Endodermal cell (in vitro differentiated cells): Measurements from ENCODE around the gene SPTAN1. TPM values are rescaled to one million over a fixed set of nuclear protein-coding genes. Genes with fewer than 3 reads are reported as not detected.

Experiments
- DNase-seq: peaks from one replicate; pipeline ENCODE4 v3.0.0-alpha.2; 2017
- H3K27ac ChIP-seq: 2 replicates; pipeline ENCODE4 v1.5.1; 2013; ENCODE audit warnings: mild to moderate bottlenecking, low read depth, low read length, moderate library complexity
- H3K27me3 ChIP-seq: 2 replicates; pipeline ENCODE4 v1.6.1; 2013; ENCODE audit warnings: mild to moderate bottlenecking, low read length, moderate library complexity; ENCODE audit not compliant: insufficient read depth, control insufficient read depth, poor library complexity, severe bottlenecking
- H3K36me3 ChIP-seq: 2 replicates; pipeline ENCODE4 v1.7.0; 2013; ENCODE audit warnings: mild to moderate bottlenecking, low read length, moderate library complexity; ENCODE audit not compliant: control insufficient read depth, insufficient read depth
- H3K4me1 ChIP-seq: one replicate; pipeline ENCODE4 v1.7.0; 2013; ENCODE audit warnings: low read length; ENCODE audit not compliant: control insufficient read depth, insufficient read depth
- H3K4me3 ChIP-seq: 2 replicates; pipeline ENCODE4 v1.5.1; 2013; ENCODE audit warnings: mild to moderate bottlenecking, low read length, moderate library complexity
- H3K9ac ChIP-seq: 2 replicates; pipeline ENCODE4 v1.6.1; 2013; ENCODE audit warnings: mild to moderate bottlenecking, low read length, moderate library complexity; ENCODE audit not compliant: poor library complexity, severe bottlenecking; ENCODE audit errors: extremely low read depth
- H3K9me3 ChIP-seq: 2 replicates; pipeline ENCODE4 v1.6.1; 2013; ENCODE audit warnings: mild to moderate bottlenecking, low read length, moderate library complexity; ENCODE audit not compliant: control insufficient read depth
- H3K27ac Mint-ChIP-seq: 2 replicates; pipeline ENCODE4 v1.8.0; 2020; ENCODE audit warnings: mixed read lengths
- H3K27me3 Mint-ChIP-seq: 2 replicates; pipeline ENCODE4 v1.8.0; 2021; ENCODE audit warnings: mild to moderate bottlenecking, mixed read lengths; ENCODE audit not compliant: insufficient read depth
- H3K36me3 Mint-ChIP-seq: 2 replicates; pipeline ENCODE4 v1.8.0; 2020; ENCODE audit warnings: low read depth, mixed read lengths
- H3K4me1 Mint-ChIP-seq: 2 replicates; pipeline ENCODE4 v1.8.0; 2020; ENCODE audit warnings: mixed read lengths
- H3K4me3 Mint-ChIP-seq: 2 replicates; pipeline ENCODE4 v1.8.0; 2020; ENCODE audit warnings: mild to moderate bottlenecking, moderate library complexity, mixed read lengths
- H3K9me3 Mint-ChIP-seq: 2 replicates; pipeline ENCODE4 v1.8.0; 2020; ENCODE audit warnings: mild to moderate bottlenecking, mixed read lengths
- WGBS, 2 experiments: methylation state at CpG; one replicate each; pipeline versions ENCODE4 v1.1.5 to v1.1.7; 2013; ENCODE audit warnings: missing lambda C conversion rate in 2 of 2, mixed read lengths in 1 of 2; ENCODE audit not compliant: insufficient coverage in 1 of 2, insufficient read length in 1 of 2; 5-methylcytosine and 5-hydroxymethylcytosine counted together
- total RNA-seq, 2 donors: library from RNA; stranded (reverse); fragmentation: NEBNext Ultra II Directional in 1 of 2; extraction: Animal tissue kit (Norgen Biotek cat#: 25700) in 1 of 2; gene quantifications; 2 replicates in 1 of 2; 3 replicates in 1 of 2; pipeline ENCODE4 v1.2.1, GENCODE V29; 2021
- TF ChIP-seq, protein P1 (sequence below): fragments of 200-600 bp; sonication (generic); conservative IDR thresholded peaks from 2 replicates; pipeline ENCODE4 v1.5.0; 2021; ENCODE audit warnings: antibody characterized with exemption, mild to moderate bottlenecking

Gene SPTAN1
- total RNA-seq, 2 donors from 2014 or later = 309 to 319 TPM

DNA sequence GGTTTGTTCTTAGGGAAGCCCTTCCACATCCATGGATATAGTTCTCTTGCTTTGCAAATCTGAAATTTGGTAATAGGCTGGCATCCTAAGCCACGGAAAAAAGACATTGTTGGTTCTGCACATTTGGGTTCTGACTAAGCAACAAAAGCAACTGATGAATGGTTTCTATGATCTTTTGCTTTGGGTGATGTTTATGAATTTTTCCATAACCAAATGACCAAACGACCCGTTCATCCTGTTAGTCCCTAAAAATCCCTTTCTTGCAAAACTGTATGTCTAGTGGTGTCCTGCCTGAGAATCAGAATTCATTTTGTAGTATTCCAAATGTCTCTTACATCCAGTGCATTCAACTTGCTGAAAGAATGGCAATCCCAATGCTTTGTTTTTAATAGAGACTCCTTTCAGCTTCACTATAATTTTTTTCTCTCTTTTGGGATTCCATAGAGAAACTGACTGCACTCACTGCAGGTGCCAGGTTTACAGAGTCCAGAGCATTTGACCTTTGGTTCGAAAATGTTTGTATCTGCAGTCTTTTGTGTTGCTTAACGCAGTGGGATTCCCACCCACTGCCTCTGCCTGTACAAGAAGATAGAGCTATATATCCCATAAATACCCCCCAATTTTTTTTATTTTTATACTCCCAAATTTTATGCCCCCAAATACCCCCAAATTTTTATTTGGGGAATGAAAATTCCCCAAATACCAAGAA lies 4.7 kb downstream of the SPTAN1 start:
- H3K27ac Mint-ChIP-seq = no peak overlapping the region
- Histone ChIP-seq H3K9me3 (no peaks in the 10 kb centered on the region), H3K27me3 (no peaks in the 10 kb centered on the region), H3K4me3 (peak overlapping the region; percentile 96), H3K9ac (no peak overlapping the region), H3K4me1 (peaks cover 13% of the 10 kb centered on the region), H3K27ac (no peak overlapping the region), H3K36me3 (peaks cover 19% of the 10 kb centered on the region)
- H3K4me1 Mint-ChIP-seq = peaks cover 15% of the 10 kb centered on the region
- no peaks in the 10 kb centered on the region for H3K27me3 Mint-ChIP-seq
- no peak for DNase-seq
- no peaks in the 10 kb centered on the region for H3K9me3 Mint-ChIP-seq
- H3K36me3 Mint-ChIP-seq = peaks cover 7% of the 10 kb centered on the region
- WGBS, 2 experiments = 85 to 98% methylated on average over 2 to 5 of the region's 5 CpGs
- H3K4me3 Mint-ChIP-seq = no peak overlapping the region
- TF ChIP-seq, protein P1, sequence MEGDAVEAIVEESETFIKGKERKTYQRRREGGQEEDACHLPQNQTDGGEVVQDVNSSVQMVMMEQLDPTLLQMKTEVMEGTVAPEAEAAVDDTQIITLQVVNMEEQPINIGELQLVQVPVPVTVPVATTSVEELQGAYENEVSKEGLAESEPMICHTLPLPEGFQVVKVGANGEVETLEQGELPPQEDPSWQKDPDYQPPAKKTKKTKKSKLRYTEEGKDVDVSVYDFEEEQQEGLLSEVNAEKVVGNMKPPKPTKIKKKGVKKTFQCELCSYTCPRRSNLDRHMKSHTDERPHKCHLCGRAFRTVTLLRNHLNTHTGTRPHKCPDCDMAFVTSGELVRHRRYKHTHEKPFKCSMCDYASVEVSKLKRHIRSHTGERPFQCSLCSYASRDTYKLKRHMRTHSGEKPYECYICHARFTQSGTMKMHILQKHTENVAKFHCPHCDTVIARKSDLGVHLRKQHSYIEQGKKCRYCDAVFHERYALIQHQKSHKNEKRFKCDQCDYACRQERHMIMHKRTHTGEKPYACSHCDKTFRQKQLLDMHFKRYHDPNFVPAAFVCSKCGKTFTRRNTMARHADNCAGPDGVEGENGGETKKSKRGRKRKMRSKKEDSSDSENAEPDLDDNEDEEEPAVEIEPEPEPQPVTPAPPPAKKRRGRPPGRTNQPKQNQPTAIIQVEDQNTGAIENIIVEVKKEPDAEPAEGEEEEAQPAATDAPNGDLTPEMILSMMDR = no peak

DNA sequence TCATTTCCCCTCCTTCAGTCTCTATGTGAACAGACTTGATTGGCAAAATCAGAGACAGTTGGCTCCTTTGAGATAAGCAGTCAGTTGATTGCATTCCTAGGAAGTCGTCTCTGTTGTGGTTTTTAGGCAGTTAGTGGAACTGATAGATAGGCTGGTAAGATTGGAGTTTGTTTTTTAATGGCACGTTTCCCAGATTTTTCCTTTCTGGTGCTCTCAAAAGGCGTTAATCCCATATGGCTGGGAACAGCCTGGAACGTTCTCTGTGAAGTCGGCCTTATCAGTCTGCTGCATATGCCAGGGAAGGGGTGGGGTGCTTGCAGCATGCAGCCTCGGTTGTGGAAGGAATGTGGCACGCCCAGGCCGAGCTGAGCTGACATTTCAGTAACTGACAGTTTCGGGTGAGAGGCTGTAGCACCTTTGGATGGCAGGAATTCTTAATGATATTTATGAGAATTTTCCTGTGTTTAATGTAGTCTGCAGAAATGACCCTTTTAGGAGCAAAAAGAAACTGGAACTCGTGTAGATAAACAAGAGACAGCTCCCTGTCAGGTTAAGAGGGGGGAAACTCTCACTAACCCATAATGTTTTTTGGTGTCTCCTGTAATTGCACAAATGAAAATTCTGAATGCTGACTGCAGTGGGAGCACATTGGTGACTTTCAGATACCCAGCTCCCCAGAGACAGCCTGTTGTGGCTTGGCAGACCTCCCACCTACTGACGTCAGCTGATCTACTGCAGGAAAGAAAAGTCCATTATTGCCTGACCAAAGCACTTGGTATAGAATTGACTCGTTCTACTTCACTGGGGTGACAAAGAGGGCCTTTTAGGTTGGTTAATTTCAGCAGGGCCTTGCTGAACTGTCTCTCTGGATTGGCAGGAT lies 6.3 kb downstream of the SPTAN1 start:
- peak overlapping the region; percentile 33 for H3K27ac ChIP-seq
- Mint-ChIP-seq H3K9me3 (no peaks in the 10 kb centered on the region), H3K4me3 (peak overlapping the region; percentile 11), H3K27ac (peak overlapping the region; percentile 80), H3K36me3 (peaks cover 12% of the 10 kb centered on the region), H3K4me1 (peaks cover 15% of the 10 kb centered on the region), H3K27me3 (no peaks in the 10 kb centered on the region)
- no peaks in the 10 kb centered on the region for H3K27me3 ChIP-seq
- no peaks in the 10 kb centered on the region for H3K9me3 ChIP-seq
- peak overlapping the region; percentile 23 for H3K9ac ChIP-seq
- H3K36me3 ChIP-seq = peaks cover 27% of the 10 kb centered on the region
- TF ChIP-seq, protein P1 = no peak
- peak overlapping the region; percentile 27 for H3K4me3 ChIP-seq
- peak; percentile 73 for DNase-seq
- WGBS, 2 experiments = 41 to 51% methylated on average over 8 to 12 of the region's 12 CpGs
- H3K4me1 ChIP-seq = peaks cover 13% of the 10 kb centered on the region

DNA sequence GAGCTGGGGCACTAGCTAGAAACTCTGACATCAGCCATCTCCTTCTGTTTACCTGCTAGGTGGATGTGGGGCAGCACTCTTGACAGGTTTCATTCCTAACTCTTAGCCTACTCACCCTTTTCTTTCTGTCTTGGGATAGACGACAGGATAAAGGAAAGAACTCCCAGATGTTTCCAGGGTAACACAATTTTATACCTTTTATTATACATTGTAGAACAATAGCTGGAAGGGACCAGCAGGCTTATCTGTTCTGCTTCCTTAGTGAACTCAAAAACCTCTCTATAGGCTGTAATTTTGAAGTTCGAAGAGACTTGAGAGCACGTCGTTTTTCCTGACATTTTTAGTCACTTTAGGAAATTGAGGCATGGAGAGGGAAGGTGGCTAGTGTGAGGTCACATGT lies 13.2 kb downstream of the SPTAN1 start:
- TF ChIP-seq, protein P1 = no peak
- Histone ChIP-seq H3K4me3 (no peak overlapping the region), H3K9me3 (no peaks in the 10 kb centered on the region), H3K36me3 (peaks cover 70% of the 10 kb centered on the region), H3K9ac (no peak overlapping the region), H3K27me3 (no peaks in the 10 kb centered on the region), H3K27ac (no peak overlapping the region), H3K4me1 (no peaks in the 10 kb centered on the region)
- Mint-ChIP-seq H3K27ac (peak overlapping the region; percentile 75), H3K36me3 (peaks cover 57% of the 10 kb centered on the region), H3K4me1 (no peaks in the 10 kb centered on the region), H3K9me3 (no peaks in the 10 kb centered on the region), H3K4me3 (no peak overlapping the region), H3K27me3 (no peaks in the 10 kb centered on the region)
- WGBS, 2 experiments = 93 to 97% methylated on average over 3 to 4 of the region's 4 CpGs
- no peak for DNase-seq
